GM18868 (cell line): ENCODE results near the gene P2RY6.

Source experiments
- ATAC-seq: cut with Tn5 transposase; IDR thresholded peaks from one replicate; pipeline ENCODE4 v1.9.1; 2021; ENCODE audit warnings: mild to moderate bottlenecking, moderate library complexity; ENCODE audit not compliant: unreplicated experiment

Gene P2RY6

GRCh38 chr11:73293356-73293936 is 21.3 kb downstream of the P2RY6 start:
- ATAC-seq = no peak

DNA sequence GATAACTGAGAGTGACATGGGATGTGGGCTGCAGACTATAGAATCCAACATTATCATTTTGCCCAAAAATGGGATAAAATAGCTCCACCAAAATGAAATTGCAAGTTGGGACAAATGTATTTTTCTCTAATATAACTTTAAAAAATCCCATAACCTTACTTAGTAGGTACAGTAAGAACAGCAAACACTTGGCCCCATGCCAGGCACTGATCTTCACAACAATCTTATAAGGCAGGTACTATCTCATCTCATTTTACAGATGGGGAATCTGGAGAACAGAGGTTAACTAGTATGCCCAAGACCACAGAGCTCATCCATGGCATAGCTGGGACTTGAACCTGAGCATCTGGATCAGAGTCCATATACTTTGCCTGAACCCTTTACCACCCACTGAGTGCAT is 22.5 kb downstream of the P2RY6 start:
- no peak for ATAC-seq

DNA sequence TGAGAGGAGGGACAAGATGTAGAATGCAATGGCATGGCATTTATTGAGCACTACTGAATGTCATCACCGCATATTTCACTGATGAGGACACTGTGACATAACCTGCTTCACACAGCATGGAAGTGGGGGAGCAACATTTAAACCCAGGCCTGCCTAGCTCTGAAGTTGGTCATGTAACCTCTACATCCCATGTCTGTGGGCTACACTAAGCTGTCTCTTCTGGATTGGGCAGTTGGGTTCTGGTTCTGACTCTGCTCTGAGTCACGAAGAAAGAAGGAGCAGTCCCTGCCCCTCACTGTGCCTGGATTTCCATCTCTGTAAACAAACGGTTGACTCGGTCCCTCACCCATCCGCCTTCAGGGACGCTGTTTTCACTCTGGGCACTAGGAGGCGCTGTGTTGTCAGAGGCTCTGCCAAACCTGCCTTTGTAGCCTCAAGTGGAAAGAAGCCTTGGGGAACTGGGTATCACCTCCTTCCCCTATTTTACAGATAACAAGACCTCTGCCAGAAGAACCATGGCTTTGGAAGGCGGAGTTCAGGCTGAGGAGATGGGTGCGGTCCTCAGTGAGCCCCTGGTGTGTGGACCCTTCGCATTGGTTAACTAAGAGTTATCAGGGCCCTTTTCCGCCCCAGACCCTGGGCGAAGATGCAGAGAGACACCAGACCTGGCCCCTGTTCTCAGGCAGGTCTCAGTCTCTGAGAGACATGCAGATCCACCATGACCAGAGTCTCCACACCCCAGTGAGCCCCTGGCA is 23.3 kb downstream of the P2RY6 start:
- ATAC-seq = no peak

DNA sequence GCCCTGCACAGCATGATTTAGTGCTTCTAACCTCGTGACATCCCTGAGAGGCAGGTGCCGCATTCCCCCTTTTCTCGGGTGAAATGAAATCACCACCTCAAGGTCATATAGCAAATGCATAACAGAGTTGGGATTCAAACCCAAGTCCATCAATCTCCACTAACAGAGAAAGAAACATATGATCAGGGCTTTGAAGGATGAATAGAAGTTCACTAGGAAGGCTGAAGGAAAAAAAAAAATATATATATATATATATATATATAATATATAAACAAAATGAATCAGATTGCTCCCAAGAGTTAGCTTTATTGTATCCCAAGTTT is 23.8 kb downstream of the P2RY6 start:
- ATAC-seq = no peak

DNA sequence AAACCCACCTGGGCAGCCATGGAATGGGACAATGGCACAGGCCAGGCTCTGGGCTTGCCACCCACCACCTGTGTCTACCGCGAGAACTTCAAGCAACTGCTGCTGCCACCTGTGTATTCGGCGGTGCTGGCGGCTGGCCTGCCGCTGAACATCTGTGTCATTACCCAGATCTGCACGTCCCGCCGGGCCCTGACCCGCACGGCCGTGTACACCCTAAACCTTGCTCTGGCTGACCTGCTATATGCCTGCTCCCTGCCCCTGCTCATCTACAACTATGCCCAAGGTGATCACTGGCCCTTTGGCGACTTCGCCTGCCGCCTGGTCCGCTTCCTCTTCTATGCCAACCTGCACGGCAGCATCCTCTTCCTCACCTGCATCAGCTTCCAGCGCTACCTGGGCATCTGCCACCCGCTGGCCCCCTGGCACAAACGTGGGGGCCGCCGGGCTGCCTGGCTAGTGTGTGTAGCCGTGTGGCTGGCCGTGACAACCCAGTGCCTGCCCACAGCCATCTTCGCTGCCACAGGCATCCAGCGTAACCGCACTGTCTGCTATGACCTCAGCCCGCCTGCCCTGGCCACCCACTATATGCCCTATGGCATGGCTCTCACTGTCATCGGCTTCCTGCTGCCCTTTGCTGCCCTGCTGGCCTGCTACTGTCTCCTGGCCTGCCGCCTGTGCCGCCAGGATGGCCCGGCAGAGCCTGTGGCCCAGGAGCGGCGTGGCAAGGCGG is 24.5 kb downstream of the P2RY6 start:
- ATAC-seq = no peak

DNA sequence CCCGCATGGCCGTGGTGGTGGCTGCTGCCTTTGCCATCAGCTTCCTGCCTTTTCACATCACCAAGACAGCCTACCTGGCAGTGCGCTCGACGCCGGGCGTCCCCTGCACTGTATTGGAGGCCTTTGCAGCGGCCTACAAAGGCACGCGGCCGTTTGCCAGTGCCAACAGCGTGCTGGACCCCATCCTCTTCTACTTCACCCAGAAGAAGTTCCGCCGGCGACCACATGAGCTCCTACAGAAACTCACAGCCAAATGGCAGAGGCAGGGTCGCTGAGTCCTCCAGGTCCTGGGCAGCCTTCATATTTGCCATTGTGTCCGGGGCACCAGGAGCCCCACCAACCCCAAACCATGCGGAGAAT is 25.1 kb downstream of the P2RY6 start:
- no peak for ATAC-seq

DNA sequence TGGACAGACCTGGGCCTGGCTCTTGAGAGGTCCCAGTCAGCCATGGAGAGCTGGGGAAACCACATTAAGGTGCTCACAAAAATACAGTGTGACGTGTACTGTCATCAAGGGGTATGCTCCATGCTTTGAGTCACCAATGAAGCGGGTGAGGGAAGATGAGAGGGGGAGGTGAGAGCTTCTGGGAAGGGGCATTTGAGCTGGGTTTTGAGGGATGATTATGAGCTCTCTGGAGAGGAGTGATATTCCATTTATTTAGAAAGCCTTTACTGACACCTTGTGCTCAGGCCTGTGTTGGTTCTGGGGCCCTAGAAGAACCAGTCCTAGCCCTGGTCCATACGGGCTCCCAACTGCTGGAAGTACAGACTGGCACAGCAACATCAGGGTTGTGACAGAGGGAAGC is 25.6 kb downstream of the P2RY6 start:
- ATAC-seq = no peak

- ATAC-seq = no peak
Observed at GRCh38 chr11:73298233-73298632, 26.1 kb downstream of the P2RY6 start.

DNA sequence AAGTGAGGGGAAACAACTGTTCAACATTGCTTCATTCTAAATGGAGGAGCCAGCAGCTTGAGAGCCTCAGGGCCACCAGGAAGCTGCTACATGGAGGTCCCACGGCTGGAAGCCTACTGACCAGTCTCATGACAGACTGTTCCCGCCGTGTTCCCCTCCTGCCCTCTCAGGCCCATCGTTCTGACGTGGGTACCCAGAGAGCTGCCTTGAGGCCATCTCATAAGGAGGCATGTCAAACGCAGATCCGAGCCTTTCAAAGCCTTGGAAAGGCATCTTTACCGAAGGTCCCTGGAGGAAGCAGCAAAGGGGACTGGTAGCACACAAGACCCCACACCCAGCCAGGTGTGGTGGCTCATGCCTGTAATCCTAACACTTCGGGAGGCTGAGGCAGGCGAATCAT is 27.6 kb downstream of the P2RY6 start:
- no peak for ATAC-seq

- ATAC-seq = no peak
Observed at GRCh38 chr11:73306069-73306841, 34.1 kb downstream of the P2RY6 start.

DNA sequence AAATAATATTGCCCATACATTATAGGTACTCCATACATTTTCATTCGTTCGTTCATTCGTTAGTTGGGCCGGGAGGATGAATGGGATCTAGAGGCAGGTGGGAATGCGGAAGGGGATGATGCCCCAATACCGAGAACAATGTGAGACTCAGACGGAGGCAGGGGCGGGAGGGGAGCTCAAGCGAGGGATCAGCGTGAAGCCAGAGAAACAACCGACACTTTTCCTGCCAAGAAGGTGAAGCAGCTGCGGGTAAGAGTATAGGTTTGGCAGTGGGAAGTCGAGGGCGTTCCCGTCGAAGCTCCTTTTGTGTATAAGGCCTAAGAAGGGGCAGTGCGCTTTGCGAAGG is 34.8 kb downstream of the P2RY6 start:
- no peak for ATAC-seq

DNA sequence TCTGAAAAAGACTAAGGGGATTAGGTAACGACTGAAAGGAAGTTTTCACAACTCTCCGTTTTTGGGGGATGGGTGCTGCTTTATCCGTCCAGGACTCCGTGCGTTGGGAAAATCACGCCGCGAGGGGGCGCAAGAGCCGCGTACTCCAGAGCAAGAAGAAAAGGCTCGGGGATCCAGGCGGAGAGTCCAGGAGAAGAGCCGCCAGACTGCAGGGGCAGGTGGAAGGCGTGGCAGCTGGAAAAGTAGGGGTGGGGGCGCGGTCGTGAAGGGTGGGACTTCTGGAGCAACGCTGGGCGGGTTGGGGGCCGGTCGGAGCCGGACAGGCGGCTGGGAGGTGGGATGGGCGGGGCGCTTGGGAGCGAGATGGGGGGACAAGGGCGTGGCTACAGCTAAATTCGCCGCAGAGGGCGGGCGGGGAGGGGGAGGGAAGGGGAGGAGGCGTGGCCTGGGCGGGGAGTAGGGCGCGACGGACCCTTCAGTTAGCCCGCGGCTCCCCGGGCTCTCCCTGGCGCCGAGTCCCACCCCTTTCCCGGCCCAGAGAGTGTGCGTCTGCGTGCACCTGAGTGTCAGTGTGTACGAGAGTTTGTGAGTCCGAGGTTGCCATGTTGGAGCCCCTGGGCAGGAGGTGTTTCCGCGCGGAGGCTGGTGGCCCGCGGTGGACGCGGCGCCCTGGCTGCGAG is 35.3 kb downstream of the P2RY6 start:
- ATAC-seq = peak; percentile 67

- ATAC-seq = peak; percentile 26
Observed at GRCh38 chr11:73308003-73308960, 36.1 kb downstream of the P2RY6 start, which contains the start of gene ARHGEF17. Gene ARHGEF17, plus strand, starts transcription at chr11:73308276. Its CDS starts 363 bp downstream, at chr11:73308639.

GRCh38 chr11:73308961-73309919 is 37.1 kb downstream of the P2RY6 start:
- no peak for ATAC-seq

- ATAC-seq = no peak
Observed at GRCh38 chr11:73310076-73310475, 37.9 kb downstream of the P2RY6 start.

DNA sequence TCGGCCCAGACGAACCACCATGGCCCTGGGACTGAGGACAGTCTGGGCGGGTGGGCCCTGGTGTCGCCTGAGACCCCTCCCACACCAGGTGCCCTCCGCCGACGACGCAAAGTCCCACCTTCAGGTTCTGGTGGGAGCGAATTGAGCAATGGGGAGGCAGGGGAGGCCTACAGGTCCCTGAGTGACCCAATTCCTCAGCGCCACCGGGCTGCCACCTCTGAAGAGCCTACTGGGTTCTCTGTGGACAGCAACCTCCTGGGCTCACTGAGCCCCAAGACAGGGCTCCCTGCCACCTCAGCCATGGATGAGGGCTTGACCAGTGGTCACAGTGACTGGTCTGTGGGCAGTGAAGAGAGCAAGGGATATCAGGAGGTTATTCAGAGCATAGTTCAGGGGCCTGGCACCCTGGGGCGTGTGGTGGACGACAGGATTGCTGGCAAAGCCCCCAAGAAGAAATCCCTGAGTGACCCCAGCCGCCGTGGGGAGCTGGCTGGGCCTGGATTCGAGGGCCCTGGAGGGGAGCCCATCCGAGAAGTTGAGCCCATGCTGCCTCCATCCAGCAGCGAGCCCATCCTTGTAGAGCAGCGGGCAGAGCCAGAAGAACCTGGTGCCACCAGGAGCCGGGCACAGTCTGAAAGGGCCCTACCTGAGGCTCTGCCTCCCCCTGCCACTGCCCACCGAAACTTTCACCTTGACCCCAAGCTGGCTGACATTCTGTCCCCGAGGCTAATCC is 38.7 kb downstream of the P2RY6 start:
- ATAC-seq = no peak

DNA sequence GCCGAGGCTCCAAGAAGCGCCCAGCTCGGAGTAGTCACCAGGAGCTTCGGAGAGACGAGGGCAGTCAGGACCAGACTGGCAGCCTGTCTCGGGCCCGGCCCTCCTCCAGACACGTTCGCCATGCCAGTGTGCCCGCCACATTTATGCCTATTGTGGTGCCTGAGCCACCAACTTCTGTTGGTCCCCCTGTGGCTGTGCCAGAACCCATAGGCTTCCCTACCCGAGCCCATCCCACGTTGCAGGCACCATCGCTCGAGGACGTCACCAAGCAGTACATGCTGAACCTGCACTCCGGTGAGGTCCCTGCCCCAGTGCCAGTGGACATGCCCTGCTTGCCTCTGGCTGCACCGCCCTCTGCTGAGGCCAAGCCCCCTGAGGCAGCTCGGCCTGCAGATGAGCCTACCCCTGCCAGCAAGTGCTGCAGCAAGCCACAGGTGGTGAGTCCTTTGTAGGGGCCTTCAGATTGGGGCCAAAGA is 39.3 kb downstream of the P2RY6 start:
- no peak for ATAC-seq

DNA sequence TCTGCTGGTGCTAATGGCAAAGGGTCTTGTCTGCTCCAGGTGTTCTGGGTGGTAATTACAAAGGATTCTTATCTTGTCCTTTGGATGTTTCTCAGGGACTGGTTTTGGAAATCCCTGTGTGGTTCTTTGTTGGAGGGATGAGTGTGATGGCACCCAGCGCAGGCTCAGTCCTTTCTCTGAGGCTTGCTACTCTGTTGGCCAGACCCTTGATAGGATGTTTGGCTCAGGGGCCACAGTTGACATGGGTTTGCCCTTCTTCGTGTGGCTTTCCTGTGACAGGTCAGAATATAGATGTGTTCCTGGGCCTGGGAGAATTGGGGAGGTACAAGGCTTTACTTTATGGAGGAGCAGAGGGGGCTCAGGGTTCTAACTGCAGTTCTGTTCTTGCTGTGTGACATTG is 39.9 kb downstream of the P2RY6 start:
- ATAC-seq = no peak
